Dedifferentiated amniotic fluid mesenchymal stem cell (primary cell): ENCODE data around the gene CORO1C.
A peak's percentile ranks its signal among the peaks of the same experiment; 100 is the strongest.

Experiments
- DNase-seq: peaks from one replicate; pipeline ENCODE4 v3.0.0-alpha.2; 2016; ENCODE audit errors: extremely low spot score

CORO1C gene

DNA sequence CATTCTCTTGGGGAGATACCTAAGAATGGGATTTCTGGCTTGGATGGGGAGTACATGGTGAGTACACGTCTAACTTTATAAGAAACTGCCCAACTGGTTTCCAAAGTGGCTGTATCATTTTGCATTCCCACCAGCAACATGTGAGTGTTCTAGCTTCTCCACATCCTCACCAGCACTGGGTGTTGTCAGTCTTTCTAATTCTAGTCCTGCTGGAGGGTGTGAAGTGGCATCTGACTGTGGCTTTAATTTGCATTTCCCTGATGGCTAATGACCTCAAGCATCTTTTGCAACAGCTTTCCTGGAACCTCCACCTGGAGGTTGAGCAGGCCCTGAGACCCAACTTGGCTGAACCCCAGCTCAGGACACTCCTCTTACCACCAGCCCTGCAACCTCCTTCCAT lies 115.4 kb downstream of the CORO1C start:
- DNase-seq, result no peak

GRCh38 chr12:108614639-108615038 lies 116.7 kb downstream of the CORO1C start:
- DNase-seq, result no peak

GRCh38 chr12:108614041-108614440 lies 117.3 kb downstream of the CORO1C start:
- DNase-seq, result no peak

- no peak for DNase-seq
Measured at GRCh38 chr12:108613548-108613947, 117.8 kb downstream of the CORO1C start.

DNA sequence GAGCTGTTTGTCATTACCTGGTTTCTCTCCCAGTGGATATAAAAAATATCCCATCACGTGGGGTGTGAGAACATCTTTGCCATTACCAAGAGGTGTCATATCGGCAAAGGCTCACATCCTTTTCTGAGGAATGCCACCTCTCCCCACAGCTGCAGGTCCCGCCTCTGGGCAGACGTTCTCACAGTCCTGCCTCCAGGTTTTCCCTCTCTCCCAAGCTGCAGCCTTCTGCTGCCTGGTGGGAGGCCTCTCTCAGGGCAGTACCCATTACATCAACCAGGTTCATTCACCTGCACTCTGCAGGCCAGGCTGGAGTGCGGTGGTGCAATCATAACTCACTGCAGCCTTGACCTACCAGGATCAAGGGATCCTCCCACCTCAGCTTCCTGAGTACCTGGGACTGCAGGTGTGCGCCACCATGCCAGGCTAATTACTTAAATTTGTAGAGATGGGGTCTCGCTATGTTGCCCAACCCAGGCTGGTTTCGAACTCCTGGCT lies 118.5 kb downstream of the CORO1C start:
- DNase-seq, result no peak

DNA sequence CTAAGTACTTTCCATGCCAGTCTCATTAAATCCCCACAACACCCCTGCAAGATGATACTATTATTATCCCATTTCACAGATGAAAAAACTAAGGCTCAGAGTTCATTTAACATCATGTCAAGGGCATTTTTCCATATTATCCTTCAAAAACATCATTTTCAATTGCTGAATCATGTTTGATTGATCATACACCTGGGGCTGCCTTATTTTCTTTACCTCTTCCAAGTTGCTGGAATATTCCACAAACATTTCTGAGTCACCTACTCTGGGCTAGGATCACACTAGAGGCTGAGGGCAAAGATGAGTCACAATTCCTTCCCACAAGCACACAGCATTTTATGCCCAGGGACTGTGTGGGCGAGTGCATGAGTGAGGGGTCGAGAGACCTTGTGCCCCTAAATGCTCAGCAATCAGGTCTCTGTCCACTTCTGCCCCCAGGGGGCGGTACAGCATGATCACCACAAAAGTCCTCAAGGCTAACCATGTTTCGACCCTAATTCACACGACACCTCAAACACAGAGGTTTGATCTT lies 119.4 kb downstream of the CORO1C start:
- DNase-seq, result no peak

- DNase-seq, result no peak
Measured at GRCh38 chr12:108610856-108611605, 120.3 kb downstream of the CORO1C start.

DNA sequence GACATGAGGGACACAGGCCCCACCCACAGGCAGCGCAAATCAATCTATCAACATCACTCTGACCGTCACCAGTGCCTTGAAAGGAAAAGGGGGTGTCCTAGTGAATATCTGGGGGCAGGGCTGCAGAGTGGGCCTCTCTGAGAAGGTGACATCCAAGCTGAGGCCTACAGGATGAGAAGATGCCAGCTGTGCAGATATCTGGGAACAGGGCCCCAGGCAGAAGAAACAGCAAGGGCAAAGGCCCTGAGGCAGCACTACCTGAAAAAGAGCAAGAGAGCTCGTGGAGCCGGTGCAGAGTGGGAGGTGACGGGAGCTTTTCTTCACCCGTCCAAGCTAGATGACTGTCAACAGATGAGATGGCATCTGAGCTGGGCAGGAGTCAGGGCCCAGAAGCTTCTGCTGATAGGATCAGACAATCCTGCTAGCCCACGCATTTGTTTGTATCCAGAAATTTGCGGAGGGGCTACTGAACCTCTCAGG lies 120.9 kb downstream of the CORO1C start:
- no peak for DNase-seq

DNA sequence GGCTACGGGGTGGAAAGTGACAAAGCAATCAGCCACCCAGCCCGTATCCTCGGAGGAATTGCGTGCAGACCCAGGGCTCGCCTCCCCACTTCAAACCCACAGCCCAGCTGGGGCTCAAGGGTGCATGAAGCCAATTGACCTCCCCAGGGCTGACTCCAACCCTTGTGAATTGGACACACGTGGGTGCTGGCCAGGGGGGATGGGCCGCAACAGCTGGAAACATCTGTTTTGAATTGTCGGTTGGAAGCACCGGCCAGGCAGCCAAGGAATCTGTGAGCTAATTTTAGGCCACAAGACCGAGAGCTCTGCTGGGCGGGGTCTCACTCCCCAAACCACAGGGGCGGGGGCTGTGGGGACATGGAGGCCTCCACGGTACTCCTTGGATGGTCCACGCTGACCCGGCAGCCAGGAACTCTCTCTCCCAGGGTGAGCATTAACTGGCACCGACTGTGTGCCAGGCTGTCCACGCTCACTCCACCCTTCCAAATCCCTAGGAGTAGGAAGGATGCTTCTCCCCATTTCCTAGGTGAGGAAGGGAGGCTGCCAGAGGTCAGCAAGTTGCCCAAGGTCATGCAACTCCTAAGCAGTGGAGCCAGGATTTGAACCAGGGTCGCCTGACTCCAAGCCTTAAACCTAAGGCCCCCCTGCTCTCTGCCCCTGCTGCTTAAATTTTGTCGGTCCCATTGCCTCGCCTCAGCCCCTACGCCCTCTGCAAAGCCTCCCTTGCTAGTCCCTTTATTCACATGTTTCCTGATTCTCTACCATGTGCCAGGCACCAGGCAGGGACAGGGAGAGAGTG lies 121.6 kb downstream of the CORO1C start:
- peak; percentile 88 for DNase-seq

DNA sequence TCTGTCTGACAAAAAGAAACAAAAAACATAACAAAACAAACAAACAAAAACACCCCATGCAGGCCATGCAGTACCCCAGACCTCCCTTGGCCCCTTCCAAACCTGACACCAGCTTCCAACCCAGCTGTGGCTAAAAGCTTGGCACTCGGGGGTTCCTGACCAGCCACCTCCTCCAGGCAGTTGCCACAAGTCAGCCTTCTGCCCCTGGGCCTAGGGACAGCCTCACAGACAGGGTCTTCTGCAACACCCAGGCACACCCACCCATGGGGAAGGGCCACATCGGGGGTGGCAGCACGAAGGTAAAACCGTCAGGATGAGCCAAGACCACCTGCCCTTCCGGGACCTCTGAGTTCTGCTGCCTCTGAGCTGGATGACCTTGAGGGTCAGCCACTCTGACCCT lies 122.7 kb downstream of the CORO1C start:
- no peak for DNase-seq

DNA sequence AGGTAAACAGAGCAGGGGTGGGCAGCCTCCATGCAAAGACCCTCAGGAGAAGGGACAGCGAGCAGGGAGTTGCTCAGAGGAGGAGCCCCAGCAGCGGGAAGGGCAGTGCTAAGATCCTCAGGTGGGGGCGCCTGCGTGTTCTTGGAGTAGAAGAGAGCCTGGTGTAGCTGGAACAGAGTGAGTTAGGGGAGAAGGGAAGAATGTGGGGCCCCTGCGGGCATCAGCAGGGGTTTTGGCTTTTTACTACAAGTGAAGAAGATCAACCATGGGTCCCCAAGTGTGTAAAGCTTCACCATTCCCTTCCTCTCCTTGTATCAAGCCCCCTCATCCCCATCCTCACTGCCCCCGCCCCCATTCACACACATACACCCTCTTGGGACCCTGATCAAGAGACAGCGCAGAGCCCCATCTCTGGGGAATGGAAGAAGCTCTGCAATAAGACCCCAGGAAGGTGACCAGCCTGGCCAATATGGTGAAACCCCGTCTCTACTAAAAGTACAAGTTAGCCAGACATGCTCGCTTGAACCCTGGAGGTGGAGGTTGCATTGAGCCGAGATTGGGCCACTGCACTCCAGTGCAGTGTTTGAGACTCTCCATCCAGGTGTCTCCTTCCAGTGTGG lies 123.2 kb downstream of the CORO1C start:
- no peak for DNase-seq

DNA sequence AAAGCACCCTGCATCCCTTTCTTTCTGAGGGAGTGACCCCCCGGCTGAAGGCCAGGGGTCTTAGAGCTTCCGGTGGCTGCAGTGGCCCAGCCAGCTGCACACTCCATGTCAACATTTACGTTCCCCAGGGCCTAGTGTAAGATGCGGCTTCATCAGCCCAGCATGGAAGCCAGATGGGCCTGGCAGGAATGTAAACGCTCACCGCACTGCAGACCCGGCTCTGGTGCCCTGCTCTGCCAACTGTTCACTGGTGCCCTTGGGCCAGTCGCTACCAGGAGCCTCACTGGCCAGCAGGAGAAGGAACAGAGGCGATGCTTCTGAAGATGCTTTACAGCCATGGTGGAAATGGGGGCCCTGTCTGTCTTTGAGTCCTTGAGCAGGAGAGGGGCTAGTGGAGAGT lies 124.8 kb downstream of the CORO1C start:
- DNase-seq, result no peak

GRCh38 chr12:108605690-108606406 lies 125.5 kb downstream of the CORO1C start:
- DNase-seq, result no peak

DNA sequence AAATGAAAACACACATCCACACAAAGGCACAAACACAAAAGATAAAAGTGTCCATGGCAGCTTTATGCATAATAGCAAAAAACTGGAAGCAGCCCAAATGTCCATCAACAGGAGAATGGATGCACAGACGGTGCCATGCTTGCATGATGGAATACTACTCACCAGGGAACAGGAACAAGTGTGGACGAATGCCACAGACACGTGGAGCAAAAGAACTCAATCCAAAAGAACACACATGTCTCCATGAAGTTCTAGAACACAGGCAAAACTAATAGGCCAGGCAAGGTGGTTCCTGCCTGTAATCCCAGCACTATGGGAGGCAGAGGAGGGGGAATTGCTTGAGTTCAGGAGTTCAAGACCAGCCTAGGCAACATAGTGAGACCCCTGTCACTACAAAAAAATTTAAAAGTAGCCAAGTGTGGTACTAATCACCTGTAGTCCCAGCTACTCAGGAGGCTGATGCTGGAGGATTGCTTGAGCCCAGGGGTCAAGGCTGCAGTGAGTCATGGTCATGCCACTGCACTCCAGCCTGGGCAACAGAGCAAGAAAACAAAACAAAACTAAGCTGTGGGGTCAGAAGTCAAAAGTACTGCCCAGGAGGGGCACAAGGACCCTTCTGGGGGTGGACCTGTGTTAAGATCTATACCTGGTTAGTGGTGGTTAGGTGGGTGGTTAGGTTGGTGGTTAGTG lies 126.2 kb downstream of the CORO1C start:
- DNase-seq, result no peak

- DNase-seq, result no peak
Measured at GRCh38 chr12:108604208-108604941, 126.9 kb downstream of the CORO1C start.

- DNase-seq, result no peak
Measured at GRCh38 chr12:108603743-108604142, 127.6 kb downstream of the CORO1C start.

GRCh38 chr12:108602976-108603704 lies 128.2 kb downstream of the CORO1C start:
- no peak for DNase-seq

DNA sequence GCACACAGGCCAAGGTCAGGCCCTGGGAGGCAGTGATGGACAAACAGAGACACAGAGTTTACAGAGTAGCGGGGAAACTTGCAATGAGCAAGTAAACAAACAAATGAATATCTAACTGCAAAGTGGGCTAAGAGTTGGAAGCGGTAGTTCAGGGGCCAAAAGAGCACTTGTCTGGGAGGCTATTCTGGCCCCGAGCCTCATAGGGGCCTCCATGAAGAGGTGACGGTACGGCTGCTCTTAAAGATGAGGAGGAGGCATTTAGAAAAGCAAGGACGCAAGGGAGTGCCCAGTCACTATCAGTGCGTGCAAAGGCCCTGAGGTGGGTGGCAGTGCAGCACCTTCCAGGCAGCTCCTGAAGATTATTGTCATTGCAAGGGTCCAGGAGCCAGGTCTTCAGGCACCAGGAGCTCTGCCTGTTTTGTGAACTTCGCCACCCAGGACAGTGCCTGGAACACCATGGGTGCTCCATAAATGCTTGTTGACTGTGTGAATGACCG lies 129.1 kb downstream of the CORO1C start:
- no peak for DNase-seq

- no peak for DNase-seq
Measured at GRCh38 chr12:108600702-108601007, 130.7 kb downstream of the CORO1C start.
